K562 (cell line): Measurements from ENCODE around the gene PHF24. TPM values are rescaled to one million over a fixed set of nuclear protein-coding genes. Genes with fewer than 3 reads are reported as not detected.

Source experiments
- BHLHE40 ChIP-seq: IDR thresholded peaks from 2 replicates; pipeline ENCODE4 v1.6.1; 2011; ENCODE audit warnings: low read length, improper control_type of control experiment
- BMI1 ChIP-seq: fragments of 150-350 bp; IDR thresholded peaks from 2 replicates; pipeline ENCODE4 v1.6.1; 2014; ENCODE audit warnings: low read length
- CBFA2T2 ChIP-seq: fragments of 450-650 bp; conservative IDR thresholded peaks from 2 replicates; pipeline ENCODE4 v1.6.1; 2017; ENCODE audit warnings: mild to moderate bottlenecking
- CREM ChIP-seq: IDR thresholded peaks from 2 replicates; pipeline ENCODE4 v1.6.1; 2014; ENCODE audit warnings: antibody characterized with exemption, low read depth
- JUNB ChIP-seq: fragments of 450-650 bp; formaldehyde crosslinking; conservative IDR thresholded peaks from 2 replicates; pipeline ENCODE4 v1.4.0; 2020; ENCODE audit warnings: mild to moderate bottlenecking
- KDM5B ChIP-seq: fragments of 200-600 bp; sonication (generic); IDR thresholded peaks from 2 replicates; pipeline ENCODE4 v1.6.1; 2012; ENCODE audit warnings: low read depth, mild to moderate bottlenecking, moderate library complexity, low read length, control low read depth, inconsistent platforms; ENCODE audit not compliant: insufficient replicate concordance
- LCOR ChIP-seq: sonication (generic); formaldehyde crosslinking; IDR thresholded peaks from 2 replicates; pipeline ENCODE4 v1.8.0; 2022; ENCODE audit warnings: mild to moderate bottlenecking, missing genetic modification reagents
- NCOA6 ChIP-seq: fragments of 450-650 bp; IDR thresholded peaks from 2 replicates; pipeline ENCODE4 v1.6.1; 2017; ENCODE audit warnings: mild to moderate bottlenecking
- POLR2A ChIP-seq: fragments of 450-650 bp; conservative IDR thresholded peaks from 2 replicates; pipeline ENCODE4 v1.6.1; 2016
- RBM15 ChIP-seq: fragments of 200-400 bp; formaldehyde crosslinking; IDR thresholded peaks from 2 replicates; pipeline ENCODE4 v1.6.1; 2018; ENCODE audit warnings: mild to moderate bottlenecking, low read length, moderate library complexity; ENCODE audit not compliant: insufficient read depth
- RFX7 ChIP-seq: fragments of 250-450 bp; sonication (Bioruptor Pico); IDR thresholded peaks from 2 replicates; pipeline ENCODE4 v1.5.1; 2021; ENCODE audit warnings: mild to moderate bottlenecking
- SMARCA4 ChIP-seq: fragments of 450-650 bp; IDR thresholded peaks from 2 replicates; pipeline ENCODE4 v1.6.1; 2016
- TFAP4 ChIP-seq: sonication (generic); formaldehyde crosslinking; IDR thresholded peaks from 2 replicates; pipeline ENCODE4 v1.8.0; 2022; ENCODE audit warnings: missing genetic modification reagents, mild to moderate bottlenecking, moderate library complexity, borderline replicate concordance
- U2AF2 ChIP-seq: fragments of 200-400 bp; formaldehyde crosslinking; optimal IDR thresholded peaks from 2 replicates; pipeline ENCODE3; 2017; ENCODE audit warnings: low read depth, mild to moderate bottlenecking, low read length
- ZBTB7A ChIP-seq: IDR thresholded peaks from 2 replicates; pipeline ENCODE4 v1.6.1; 2011; ENCODE audit warnings: low read depth, mild to moderate bottlenecking, low read length, moderate library complexity, borderline replicate concordance; ENCODE audit not compliant: control insufficient read depth
- ZNF140 ChIP-seq: fragments of 250-450 bp; sonication (Bioruptor Pico); IDR thresholded peaks from 2 replicates; pipeline ENCODE4 v1.8.0; 2021; ENCODE audit warnings: moderate library complexity, mild to moderate bottlenecking, inconsistent platforms
- ZNF354B ChIP-seq: fragments of 250-450 bp; sonication (Bioruptor Pico); IDR thresholded peaks from 2 replicates; pipeline ENCODE4 v1.4.0; 2020
- ZNF592 ChIP-seq: fragments of 450-650 bp; IDR thresholded peaks from 2 replicates; pipeline ENCODE4 v1.6.1; 2017; ENCODE audit warnings: antibody characterized with exemption, mild to moderate bottlenecking
- ZNF79 ChIP-seq: fragments of 250-450 bp; sonication (Bioruptor Pico); IDR thresholded peaks from 2 replicates; pipeline ENCODE4 v1.4.0; 2020; ENCODE audit warnings: low read depth, mild to moderate bottlenecking, moderate library complexity
- polyA plus RNA-seq, 8 experiments: library from polyadenylated mRNA; depleted of rRNA in 4 of 8; stranded (reverse) in 5 of 8; unstranded in 3 of 8; fragments of >200 nt; fragmentation: Nextera tagmentation in 2 of 8; fragmentation: Illumina TruSeq in 1 of 8; extraction: Ambion mirVana in 2 of 8; extraction: Trizol in 1 of 8; gene quantifications; 2 replicates each; pipeline versions ENCODE4 v1.2.1 to v1.2.3, GENCODE V29; 2011 to 2014; ENCODE audit warnings: inconsistent platforms in 1 of 8, missing spikeins in 1 of 8
- total RNA-seq, 7 experiments: library from RNA; depleted of rRNA in 6 of 7; stranded (reverse); fragments of >200 nt in 6 of 7; fragmentation: Illumina TruSeq in 2 of 7; extraction: Trizol in 2 of 7; gene quantifications; 2 replicates each; pipeline versions ENCODE4 v1.2.1 to v1.2.3, GENCODE V29; 2011 to 2021; ENCODE audit warnings: low replicate concordance in 1 of 7
- TF ChIP-seq, protein P1 (sequence below): fragments of 250-450 bp; sonication (Bioruptor Pico); IDR thresholded peaks from 2 replicates; pipeline ENCODE4 v1.5.0; 2021; ENCODE audit warnings: mild to moderate bottlenecking, borderline replicate concordance
- TF ChIP-seq, protein P2 (sequence below), 2 experiments: fragments of 450-650 bp in 1 of 2; sonication (generic) in 1 of 2; formaldehyde crosslinking in 1 of 2; IDR thresholded peaks in 1 of 2; conservative IDR thresholded peaks in 1 of 2; 2 replicates each; pipeline versions ENCODE4 v1.6.1 to v1.8.1; 2016 to 2023; ENCODE audit warnings: mild to moderate bottlenecking in 2 of 2, moderate library complexity in 2 of 2, inconsistent platforms in 1 of 2, missing genetic modification reagents in 1 of 2

The PHF24 gene
- total and polyA plus RNA-seq, 9 of the 15 experiments (the other 6 are each of a cell fraction or from before 2014, with no cell fraction given) = 0.01 TPM; not detected in 7

DNA sequence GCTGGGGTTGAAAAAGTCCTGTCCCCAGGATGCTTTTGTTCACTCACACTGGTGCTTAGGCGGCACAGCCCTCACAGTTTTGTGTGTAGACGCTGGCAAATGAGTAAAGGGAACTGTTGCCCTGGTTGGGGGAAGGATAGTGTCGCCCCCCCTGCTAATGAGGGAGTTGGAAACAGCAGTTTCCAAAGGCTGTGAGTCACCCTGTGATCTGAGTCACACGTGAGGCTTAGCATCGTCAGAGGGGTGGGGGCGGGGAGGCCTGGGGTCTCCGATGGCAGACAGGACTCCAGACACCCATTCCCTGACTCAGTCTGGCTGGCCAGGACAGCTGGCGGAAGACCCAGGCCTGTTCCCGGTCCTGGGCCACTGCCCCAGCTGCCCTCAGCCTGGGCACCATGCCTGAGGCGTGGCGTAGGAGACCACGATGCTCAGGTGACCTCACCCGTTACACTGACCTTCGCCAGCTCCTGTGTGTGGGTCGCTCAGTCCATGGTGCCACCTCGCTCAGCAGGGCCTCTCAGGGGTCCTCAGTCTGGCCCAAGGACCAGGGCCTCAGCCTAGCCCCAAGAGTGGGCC is 34.4 kb downstream of the PHF24 start (continued):
- TF ChIP-seq TFAP4 = 0 out of 2 replicates have a peak, but pooled peaks have one; percentile 22
- TF ChIP-seq U2AF2 = no peak
- no peak for TF ChIP-seq LCOR
- peak; percentile 88 for TF ChIP-seq BHLHE40
- no peak for TF ChIP-seq ZNF140 (CRISPR knock-in tag)
- no peak for TF ChIP-seq BMI1
- no peak for TF ChIP-seq NCOA6
- peak; percentile 85 for TF ChIP-seq CREM
- TF ChIP-seq POLR2A = no peak
- no peak for TF ChIP-seq RFX7 (CRISPR knock-in tag)
- TF ChIP-seq, protein P1, sequence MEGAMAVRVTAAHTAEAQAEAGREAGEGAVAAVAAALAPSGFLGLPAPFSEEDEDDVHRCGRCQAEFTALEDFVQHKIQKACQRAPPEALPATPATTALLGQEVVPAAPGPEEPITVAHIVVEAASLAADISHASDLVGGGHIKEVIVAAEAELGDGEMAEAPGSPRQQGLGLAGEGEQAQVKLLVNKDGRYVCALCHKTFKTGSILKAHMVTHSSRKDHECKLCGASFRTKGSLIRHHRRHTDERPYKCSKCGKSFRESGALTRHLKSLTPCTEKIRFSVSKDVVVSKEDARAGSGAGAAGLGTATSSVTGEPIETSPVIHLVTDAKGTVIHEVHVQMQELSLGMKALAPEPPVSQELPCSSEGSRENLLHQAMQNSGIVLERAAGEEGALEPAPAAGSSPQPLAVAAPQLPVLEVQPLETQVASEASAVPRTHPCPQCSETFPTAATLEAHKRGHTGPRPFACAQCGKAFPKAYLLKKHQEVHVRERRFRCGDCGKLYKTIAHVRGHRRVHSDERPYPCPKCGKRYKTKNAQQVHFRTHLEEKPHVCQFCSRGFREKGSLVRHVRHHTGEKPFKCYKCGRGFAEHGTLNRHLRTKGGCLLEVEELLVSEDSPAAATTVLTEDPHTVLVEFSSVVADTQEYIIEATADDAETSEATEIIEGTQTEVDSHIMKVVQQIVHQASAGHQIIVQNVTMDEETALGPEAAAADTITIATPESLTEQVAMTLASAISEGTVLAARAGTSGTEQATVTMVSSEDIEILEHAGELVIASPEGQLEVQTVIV (CRISPR knock-in tag) = no peak
- peak; percentile 62; the same call in 1 of the 2 replicates for TF ChIP-seq SMARCA4
- TF ChIP-seq ZNF79 (CRISPR knock-in tag) = no peak
- TF ChIP-seq ZNF592 = peak; percentile 51; the same call in 1 of the 2 replicates
- TF ChIP-seq ZNF354B (CRISPR knock-in tag) = no peak
- peak; percentile 74; the same call in 1 of the 2 replicates for TF ChIP-seq ZBTB7A
- 0 out of 2 replicates have a peak, but pooled peaks have one; percentile 6 for TF ChIP-seq CBFA2T2
- no peak for TF ChIP-seq RBM15
- TF ChIP-seq JUNB (CRISPR knock-in tag) = no peak
- TF ChIP-seq, protein P2, sequence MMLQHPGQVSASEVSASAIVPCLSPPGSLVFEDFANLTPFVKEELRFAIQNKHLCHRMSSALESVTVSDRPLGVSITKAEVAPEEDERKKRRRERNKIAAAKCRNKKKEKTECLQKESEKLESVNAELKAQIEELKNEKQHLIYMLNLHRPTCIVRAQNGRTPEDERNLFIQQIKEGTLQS (IDR thresholded peaks at IDR 0.05) = peak; percentile 92
- TF ChIP-seq, protein P2 (CRISPR knock-in tag; conservative IDR thresholded peaks at IDR 0.05) = no peak
- TF ChIP-seq KDM5B = no peak
